ENCODE measurements around the gene WNT7A.

The WNT7A gene

DNA sequence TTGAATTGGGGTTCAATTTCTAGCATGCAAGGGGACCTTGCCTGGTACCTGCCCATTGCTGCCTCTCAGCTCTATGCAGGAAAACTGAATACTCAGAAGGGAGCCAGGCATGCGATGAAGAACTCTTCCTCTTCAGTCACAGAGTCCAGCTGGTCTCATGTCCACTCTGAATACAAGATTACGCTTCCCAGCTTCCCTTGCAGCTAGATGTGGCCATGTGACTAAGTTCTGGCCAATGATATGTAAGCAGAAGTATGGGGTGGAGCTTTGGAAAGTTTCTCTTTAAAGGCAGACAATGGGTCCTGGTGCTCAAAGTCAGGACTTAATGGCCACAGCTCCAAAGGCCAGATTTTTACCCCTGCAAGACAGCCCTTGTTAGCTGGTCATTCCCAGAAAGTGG, 9.0 kb downstream of the WNT7A start:
- Histone ChIP-seq H4K8ac (ENCODE audit: low read length) (no peak overlapping the region), H3K23ac (ENCODE audit: low read length in 2 of 2) (no peak overlapping the region), H2BK15ac (ENCODE audit: low read depth, poor library complexity, severe bottlenecking) (no peak overlapping the region), H2AK5ac (ENCODE audit: low read length, severe bottlenecking) (no peak overlapping the region), H3K36me3 (ENCODE audit: control insufficient read depth in 1 of 2, insufficient read depth in 2 of 2, low read depth in 1 of 2, low read length in 2 of 2) (no peaks in the 10 kb centered on the region), H2BK5ac (ENCODE audit: low read depth, low read length, poor library complexity, severe bottlenecking) (no peak overlapping the region), H2BK120ac (ENCODE audit: low read depth, low read length) (no peak overlapping the region), H2BK12ac (ENCODE audit: low read length in 2 of 2) (no peak overlapping the region), H3K9me3 (ENCODE audit: control insufficient read depth, low read length) (peaks cover 14% of the 10 kb centered on the region), H3K14ac (ENCODE audit: low read length in 2 of 2) (no peak overlapping the region), H3K4me2 (ENCODE audit: low read length, poor library complexity, severe bottlenecking) (no peak overlapping the region), H3K18ac (ENCODE audit: low read depth in 1 of 2, low read length in 2 of 2) (no peak overlapping the region), H3K27ac (ENCODE audit: low read length, poor library complexity, severe bottlenecking) (no peak overlapping the region), H2AFZ (ENCODE audit: low read depth, low read length) (no peak overlapping the region), H4K91ac (ENCODE audit: low read length) (no peak overlapping the region), H3K4ac (ENCODE audit: low read depth in 1 of 2, low read length in 2 of 2) (no peak overlapping the region), H3K79me1 (replicated peaks; ENCODE audit: low read length, poor library complexity, severe bottlenecking) (no peaks in the 10 kb centered on the region), H3K4me3 (ENCODE audit: insufficient read depth in 1 of 2, low read depth in 1 of 2, low read length in 2 of 2) (no peak overlapping the region), H3K4me1 (ENCODE audit: control insufficient read depth, insufficient read depth, low read depth, low read length) (no peaks in the 10 kb centered on the region), H3K9ac (ENCODE audit: low read length) (no peak overlapping the region), H3K27me3 (ENCODE audit: control insufficient read depth in 1 of 2, insufficient read depth in 1 of 2, low read length in 2 of 2) (peaks cover 15 to 25% of the 10 kb centered on the region in 2 experiments)
- WGBS, result 56% methylated on average over 2 of the region's 2 CpGs
- DNase-seq, result no peak

DNA sequence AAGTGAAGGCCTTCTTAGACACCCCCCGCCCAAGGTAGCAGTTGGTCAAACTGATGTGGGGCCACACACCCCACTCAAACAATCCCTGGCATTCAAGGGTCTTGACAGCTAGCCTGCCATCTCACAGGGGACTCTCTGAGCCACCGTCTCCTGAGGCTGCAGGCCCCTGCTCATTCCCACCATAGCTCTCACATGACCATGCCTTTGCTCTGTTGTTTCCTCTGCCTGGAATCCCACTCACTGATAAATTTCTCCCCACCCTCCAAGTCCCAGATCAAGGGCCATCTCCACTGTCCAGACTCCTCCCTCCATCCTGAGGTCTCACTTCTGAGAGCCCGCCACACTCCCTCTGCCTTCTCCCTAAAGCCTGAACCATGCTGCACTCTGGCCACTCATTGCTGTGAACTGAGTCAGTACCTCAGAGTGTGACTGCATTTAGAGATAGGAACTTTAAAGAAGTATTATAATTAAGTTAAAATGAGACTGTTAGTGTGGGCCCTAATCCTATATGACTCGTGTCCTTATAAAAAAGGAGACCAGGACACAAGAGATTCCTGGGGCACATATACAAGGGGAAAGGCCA, 10.0 kb downstream of the WNT7A start:
- H2AK5ac ChIP-seq (ENCODE audit: low read length, severe bottlenecking), result no peak overlapping the region
- no peak overlapping the region for H3K4me3 ChIP-seq (ENCODE audit: insufficient read depth in 1 of 2, low read depth in 1 of 2, low read length in 2 of 2)
- WGBS, result 73% methylated on average over 4 of the region's 4 CpGs
- H3K36me3 ChIP-seq (ENCODE audit: control insufficient read depth in 1 of 2, insufficient read depth in 2 of 2, low read depth in 1 of 2, low read length in 2 of 2), result no peaks in the 10 kb centered on the region
- no peak overlapping the region for H2BK12ac ChIP-seq (ENCODE audit: low read length in 2 of 2)
- H4K8ac ChIP-seq (ENCODE audit: low read length), result no peak overlapping the region
- H3K27me3 ChIP-seq (ENCODE audit: control insufficient read depth in 1 of 2, insufficient read depth in 1 of 2, low read length in 2 of 2), result peaks cover 12 to 17% of the 10 kb centered on the region in 2 experiments
- H3K18ac ChIP-seq (ENCODE audit: low read depth in 1 of 2, low read length in 2 of 2), result no peak overlapping the region
- H2BK5ac ChIP-seq (ENCODE audit: low read depth, low read length, poor library complexity, severe bottlenecking), result no peak overlapping the region
- no peak overlapping the region for H3K4me2 ChIP-seq (ENCODE audit: low read length, poor library complexity, severe bottlenecking)
- no peak overlapping the region for H2BK120ac ChIP-seq (ENCODE audit: low read depth, low read length)
- H2AFZ ChIP-seq (ENCODE audit: low read depth, low read length), result no peak overlapping the region
- no peaks in the 10 kb centered on the region for H3K79me1 ChIP-seq (replicated peaks; ENCODE audit: low read length, poor library complexity, severe bottlenecking)
- no peak for DNase-seq
- no peaks in the 10 kb centered on the region for H3K4me1 ChIP-seq (ENCODE audit: control insufficient read depth, insufficient read depth, low read depth, low read length)
- H3K4ac ChIP-seq (ENCODE audit: low read depth in 1 of 2, low read length in 2 of 2), result no peak overlapping the region
- no peak overlapping the region for H4K91ac ChIP-seq (ENCODE audit: low read length)
- peaks cover 14% of the 10 kb centered on the region for H3K9me3 ChIP-seq (ENCODE audit: control insufficient read depth, low read length)
- no peak overlapping the region for H3K23ac ChIP-seq (ENCODE audit: low read length in 2 of 2)
- no peak overlapping the region for H3K9ac ChIP-seq (ENCODE audit: low read length)
- no peak overlapping the region for H3K27ac ChIP-seq (ENCODE audit: low read length, poor library complexity, severe bottlenecking)
- H3K14ac ChIP-seq (ENCODE audit: low read length in 2 of 2), result no peak overlapping the region
- no peak overlapping the region for H2BK15ac ChIP-seq (ENCODE audit: low read depth, poor library complexity, severe bottlenecking)

DNA sequence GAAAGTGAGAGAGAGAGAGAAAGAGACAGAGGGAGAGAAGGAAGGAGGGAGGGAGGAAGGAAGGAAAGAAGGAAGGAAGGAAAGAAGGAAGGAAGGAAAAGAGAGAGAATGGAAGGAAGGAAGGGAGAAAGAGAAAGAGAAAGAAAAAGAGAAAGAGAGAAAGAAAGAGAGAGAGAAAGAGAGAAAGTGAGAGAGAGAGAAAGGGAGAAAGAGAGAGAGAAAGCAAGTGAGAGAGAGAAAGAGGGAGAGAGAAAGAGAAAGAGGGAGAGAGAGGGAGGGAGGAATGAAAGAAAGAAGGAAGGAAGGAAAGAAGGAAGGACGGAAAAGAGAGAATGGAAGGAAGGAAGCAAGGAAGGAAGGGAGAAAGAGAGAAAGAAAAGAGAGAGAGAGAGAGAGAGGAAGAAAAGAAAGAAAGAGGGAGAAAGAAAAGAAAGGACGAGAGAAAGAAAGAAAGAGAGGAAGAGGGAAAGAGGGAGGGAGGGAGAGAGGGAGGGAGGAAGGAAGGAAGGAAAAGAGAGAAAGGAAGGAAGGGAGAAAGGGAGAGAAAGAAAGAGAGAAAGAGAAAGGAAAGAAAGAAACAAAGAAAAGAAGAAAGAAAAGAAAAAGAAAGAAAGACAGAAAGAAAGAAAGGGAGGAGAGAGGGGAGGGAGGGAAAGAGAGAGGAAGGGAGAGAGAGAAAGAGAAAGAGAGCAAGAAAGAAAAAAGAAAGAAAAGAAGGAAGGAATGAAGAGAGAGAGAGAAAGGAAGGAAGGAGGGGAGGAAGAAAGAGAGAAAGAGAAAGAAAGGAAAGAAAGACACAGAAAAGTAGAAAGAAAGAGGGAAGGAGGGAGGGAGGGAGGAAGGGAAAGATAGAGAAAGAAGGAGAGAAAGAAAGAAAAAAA, 10.8 kb downstream of the WNT7A start:
- Histone ChIP-seq H2BK12ac (ENCODE audit: low read length in 2 of 2) (no peak overlapping the region), H3K23ac (ENCODE audit: low read length in 2 of 2) (no peak overlapping the region), H3K27ac (ENCODE audit: low read length, poor library complexity, severe bottlenecking) (no peak overlapping the region), H3K9me3 (ENCODE audit: control insufficient read depth, low read length) (peaks cover 14% of the 10 kb centered on the region), H4K8ac (ENCODE audit: low read length) (no peak overlapping the region), H2AK5ac (ENCODE audit: low read length, severe bottlenecking) (no peak overlapping the region), H3K4me2 (ENCODE audit: low read length, poor library complexity, severe bottlenecking) (no peak overlapping the region), H3K9ac (ENCODE audit: low read length) (no peak overlapping the region), H3K27me3 (ENCODE audit: control insufficient read depth in 1 of 2, insufficient read depth in 1 of 2, low read length in 2 of 2) (peaks cover 11 to 17% of the 10 kb centered on the region in 2 experiments), H3K4me3 (ENCODE audit: insufficient read depth in 1 of 2, low read depth in 1 of 2, low read length in 2 of 2) (no peak overlapping the region), H3K79me1 (replicated peaks; ENCODE audit: low read length, poor library complexity, severe bottlenecking) (no peaks in the 10 kb centered on the region), H2AFZ (ENCODE audit: low read depth, low read length) (no peak overlapping the region), H3K4me1 (ENCODE audit: control insufficient read depth, insufficient read depth, low read depth, low read length) (no peaks in the 10 kb centered on the region), H2BK120ac (ENCODE audit: low read depth, low read length) (no peak overlapping the region), H3K4ac (ENCODE audit: low read depth in 1 of 2, low read length in 2 of 2) (no peak overlapping the region), H3K14ac (ENCODE audit: low read length in 2 of 2) (no peak overlapping the region), H3K36me3 (ENCODE audit: control insufficient read depth in 1 of 2, insufficient read depth in 2 of 2, low read depth in 1 of 2, low read length in 2 of 2) (no peaks in the 10 kb centered on the region), H2BK5ac (ENCODE audit: low read depth, low read length, poor library complexity, severe bottlenecking) (no peak overlapping the region), H4K91ac (ENCODE audit: low read length) (no peak overlapping the region), H3K18ac (ENCODE audit: low read depth in 1 of 2, low read length in 2 of 2) (no peak overlapping the region), H2BK15ac (ENCODE audit: low read depth, poor library complexity, severe bottlenecking) (no peak overlapping the region)
- DNase-seq, result no peak
- 54% methylated on average over 2 of the region's 2 CpGs for WGBS

DNA sequence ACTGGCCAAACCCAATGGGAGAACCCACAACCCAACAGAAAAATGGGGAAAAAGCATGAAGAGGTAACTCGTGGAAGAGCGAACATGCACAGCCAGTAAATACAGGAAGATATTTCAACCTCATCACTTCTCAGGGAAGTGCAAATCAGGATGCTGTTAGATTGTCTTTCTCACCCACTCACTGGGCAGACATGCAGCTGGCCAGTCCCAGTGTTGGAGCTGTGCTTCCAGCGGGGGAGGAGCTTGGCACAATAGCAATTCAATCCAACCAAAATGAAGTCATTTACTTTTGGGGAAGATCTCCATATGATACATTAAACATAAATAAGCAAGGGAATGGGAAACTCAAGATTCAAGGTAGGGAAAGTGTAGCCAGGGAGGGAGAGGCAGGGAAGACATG, 12.1 kb downstream of the WNT7A start:
- Histone ChIP-seq H2BK15ac (ENCODE audit: low read depth, poor library complexity, severe bottlenecking) (no peak overlapping the region), H4K91ac (ENCODE audit: low read length) (no peak overlapping the region), H2BK12ac (ENCODE audit: low read length in 2 of 2) (no peak overlapping the region), H3K79me1 (replicated peaks; ENCODE audit: low read length, poor library complexity, severe bottlenecking) (no peaks in the 10 kb centered on the region), H3K36me3 (ENCODE audit: control insufficient read depth in 1 of 2, insufficient read depth in 2 of 2, low read depth in 1 of 2, low read length in 2 of 2) (no peaks in the 10 kb centered on the region), H3K14ac (ENCODE audit: low read length in 2 of 2) (no peak overlapping the region), H3K23ac (ENCODE audit: low read length in 2 of 2) (no peak overlapping the region), H3K4me3 (ENCODE audit: insufficient read depth in 1 of 2, low read depth in 1 of 2, low read length in 2 of 2) (no peak overlapping the region), H4K8ac (ENCODE audit: low read length) (no peak overlapping the region), H2AK5ac (ENCODE audit: low read length, severe bottlenecking) (no peak overlapping the region), H2BK120ac (ENCODE audit: low read depth, low read length) (no peak overlapping the region), H2AFZ (ENCODE audit: low read depth, low read length) (no peak overlapping the region), H2BK5ac (ENCODE audit: low read depth, low read length, poor library complexity, severe bottlenecking) (no peak overlapping the region), H3K4me1 (ENCODE audit: control insufficient read depth, insufficient read depth, low read depth, low read length) (no peaks in the 10 kb centered on the region), H3K18ac (ENCODE audit: low read depth in 1 of 2, low read length in 2 of 2) (no peak overlapping the region), H3K4me2 (ENCODE audit: low read length, poor library complexity, severe bottlenecking) (no peak overlapping the region), H3K4ac (ENCODE audit: low read depth in 1 of 2, low read length in 2 of 2) (no peak overlapping the region), H3K27ac (ENCODE audit: low read length, poor library complexity, severe bottlenecking) (no peak overlapping the region), H3K9ac (ENCODE audit: low read length) (no peak overlapping the region), H3K9me3 (ENCODE audit: control insufficient read depth, low read length) (peaks cover 14% of the 10 kb centered on the region), H3K27me3 (ENCODE audit: control insufficient read depth in 1 of 2, insufficient read depth in 1 of 2, low read length in 2 of 2) (peaks cover 4 to 18% of the 10 kb centered on the region in 2 experiments)
- 96% methylated on average over 2 of the region's 3 CpGs for WGBS
- no peak for DNase-seq
